Measurements from ENCODE around the gene OLFM2. TPM values are rescaled to one million over a fixed set of nuclear protein-coding genes. Genes with fewer than 3 reads are reported as not detected.

Gene OLFM2
- total RNA-seq, 1 donor from 2014 or later: 13.8 TPM

DNA sequence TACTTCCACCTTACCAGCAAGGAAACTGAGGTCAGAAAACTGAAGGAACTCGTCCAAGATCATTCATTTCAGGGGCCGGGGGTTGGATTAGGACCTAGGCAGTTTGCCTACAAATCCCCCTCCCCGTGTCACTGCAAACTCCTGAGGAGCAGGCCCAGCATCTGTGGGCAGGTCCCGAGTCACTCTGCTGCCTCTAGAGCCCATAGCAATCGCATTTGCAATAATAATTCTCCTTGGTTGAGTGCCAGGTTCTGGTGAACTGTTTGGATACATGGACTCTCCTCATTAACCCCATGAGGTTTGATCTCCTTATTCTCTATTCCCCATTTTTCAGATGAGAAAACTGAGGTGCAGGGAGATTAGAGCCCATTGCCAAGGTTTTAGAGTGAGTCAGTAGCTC lies 100.3 kb downstream of the OLFM2 start:
- Histone ChIP-seq H3K9me3 (no peaks in the 10 kb centered on the region), H3K36me3 (peaks cover 0 to 22% of the 10 kb centered on the region in 2 donors), H3K4me3 (peak overlapping the region; percentile 97 to 99), H3K4me1 (peaks cover 29% of the 10 kb centered on the region), H3K27ac (no peak overlapping the region), H3K27me3 (no peaks in the 10 kb centered on the region)
- no peak for DNase-seq (ENCODE audit: extremely low spot score in 2 of 2)
- intact Hi-C loops (cut with DNase I): no loop called here
- TF ChIP-seq POLR2AphosphoS5 (IDR thresholded peaks at IDR 0.05; ENCODE audit: insufficient read depth in 1 of 2, low read depth in 1 of 2) (no peak), POLR2A (IDR thresholded peaks at IDR 0.05) (no peak)
- TF ChIP-seq, protein P1, sequence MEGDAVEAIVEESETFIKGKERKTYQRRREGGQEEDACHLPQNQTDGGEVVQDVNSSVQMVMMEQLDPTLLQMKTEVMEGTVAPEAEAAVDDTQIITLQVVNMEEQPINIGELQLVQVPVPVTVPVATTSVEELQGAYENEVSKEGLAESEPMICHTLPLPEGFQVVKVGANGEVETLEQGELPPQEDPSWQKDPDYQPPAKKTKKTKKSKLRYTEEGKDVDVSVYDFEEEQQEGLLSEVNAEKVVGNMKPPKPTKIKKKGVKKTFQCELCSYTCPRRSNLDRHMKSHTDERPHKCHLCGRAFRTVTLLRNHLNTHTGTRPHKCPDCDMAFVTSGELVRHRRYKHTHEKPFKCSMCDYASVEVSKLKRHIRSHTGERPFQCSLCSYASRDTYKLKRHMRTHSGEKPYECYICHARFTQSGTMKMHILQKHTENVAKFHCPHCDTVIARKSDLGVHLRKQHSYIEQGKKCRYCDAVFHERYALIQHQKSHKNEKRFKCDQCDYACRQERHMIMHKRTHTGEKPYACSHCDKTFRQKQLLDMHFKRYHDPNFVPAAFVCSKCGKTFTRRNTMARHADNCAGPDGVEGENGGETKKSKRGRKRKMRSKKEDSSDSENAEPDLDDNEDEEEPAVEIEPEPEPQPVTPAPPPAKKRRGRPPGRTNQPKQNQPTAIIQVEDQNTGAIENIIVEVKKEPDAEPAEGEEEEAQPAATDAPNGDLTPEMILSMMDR (IDR thresholded peaks at IDR 0.05): no peak

DNA sequence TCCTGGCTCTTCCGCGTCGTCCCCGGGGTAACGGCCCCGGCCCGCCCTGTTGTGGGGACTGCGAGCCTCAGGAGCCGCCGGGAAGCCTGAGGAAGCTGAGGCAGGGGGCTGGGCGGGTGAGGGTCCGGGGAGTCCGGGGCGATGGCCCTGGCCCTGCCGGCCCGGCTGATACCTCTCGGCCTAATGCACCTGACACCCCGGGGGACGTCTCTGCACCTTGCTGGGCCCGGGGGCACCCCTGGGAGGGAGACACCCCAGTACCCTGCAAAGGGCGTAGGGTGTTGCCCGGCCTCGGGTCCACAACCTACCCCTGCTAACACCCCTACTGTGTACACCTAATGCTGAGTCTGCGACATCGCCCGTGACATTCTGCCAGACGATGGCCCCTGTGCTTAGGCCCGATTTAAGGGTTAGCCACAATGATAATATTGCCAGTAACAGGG lies 100.8 kb downstream of the OLFM2 start:
- Histone ChIP-seq H3K27ac (peak overlapping the region; percentile 52), H3K36me3 (peaks cover 0 to 22% of the 10 kb centered on the region in 2 donors), H3K4me1 (peaks cover 29% of the 10 kb centered on the region), H3K27me3 (no peaks in the 10 kb centered on the region), H3K4me3 (peak overlapping the region; percentile 97 to 99), H3K9me3 (no peaks in the 10 kb centered on the region)
- intact Hi-C loops (cut with DNase I): no loop called here
- TF ChIP-seq POLR2A (IDR thresholded peaks at IDR 0.05): no peak
- TF ChIP-seq, protein P1 (IDR thresholded peaks at IDR 0.05): no peak
- no peak for TF ChIP-seq POLR2AphosphoS5 (IDR thresholded peaks at IDR 0.05; ENCODE audit: insufficient read depth in 1 of 2, low read depth in 1 of 2)
- no peak for DNase-seq (ENCODE audit: extremely low spot score in 2 of 2)

DNA sequence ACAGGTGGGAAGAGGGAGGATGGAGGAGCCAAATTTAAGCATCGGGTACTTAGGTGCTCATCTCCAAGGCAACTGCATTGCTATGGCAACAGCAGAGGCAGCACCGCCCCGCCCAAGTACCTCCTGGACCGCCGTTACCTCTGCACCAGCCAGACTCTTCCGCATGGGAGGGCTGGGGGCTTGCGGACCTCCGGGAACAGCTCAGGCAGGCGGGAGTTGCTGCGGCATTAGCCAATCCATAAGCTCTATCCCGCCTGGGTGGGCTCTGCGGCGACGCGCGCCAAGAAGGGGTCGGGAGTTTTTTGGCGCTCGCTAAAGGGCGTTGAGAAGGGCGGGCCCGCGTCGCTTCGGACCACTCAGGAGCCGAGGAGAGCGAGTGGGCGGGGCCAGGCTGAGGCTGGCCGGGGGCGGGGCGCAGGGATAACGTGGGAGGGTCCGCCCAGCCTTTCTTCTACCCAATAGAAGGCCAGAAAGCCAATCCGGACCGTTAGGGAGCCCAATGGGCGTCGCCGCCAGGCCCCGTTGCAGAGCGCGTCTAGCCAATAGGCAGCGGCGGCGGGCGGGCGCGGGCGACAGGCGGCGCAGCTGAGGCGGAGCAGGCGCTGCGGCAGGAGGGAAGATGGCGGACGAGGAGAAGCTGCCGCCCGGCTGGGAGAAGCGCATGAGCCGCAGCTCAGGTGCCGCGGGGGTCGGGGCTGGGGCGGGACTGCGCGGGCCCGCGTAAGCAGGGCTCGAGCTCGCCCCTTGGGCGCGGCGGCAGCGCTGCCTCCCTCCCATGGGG lies 101.4 kb downstream of the OLFM2 start, which contains the start of gene PIN1:
Gene PIN1, plus strand, starts transcription at position 593 of the 781 bp plus-strand sequence. Its CDS starts 27 bp downstream, at position 620.
- peaks cover 0 to 22% of the 10 kb centered on the region in 2 donors for H3K36me3 ChIP-seq
- H3K27me3 ChIP-seq: no peaks in the 10 kb centered on the region
- TF ChIP-seq POLR2A (IDR thresholded peaks at IDR 0.05) (no peak), POLR2AphosphoS5 (IDR thresholded peaks at IDR 0.05; ENCODE audit: insufficient read depth in 1 of 2, low read depth in 1 of 2) (peak; percentile 33 to 69)
- TF ChIP-seq, protein P1 (IDR thresholded peaks at IDR 0.05): peak; percentile 2 to 52 (median 10)
- intact Hi-C loops (cut with DNase I): no loop called here
- peaks cover 29% of the 10 kb centered on the region for H3K4me1 ChIP-seq
- DNase-seq (ENCODE audit: extremely low spot score in 2 of 2): peak in 1 of 2 donors; percentile 97
- no peaks in the 10 kb centered on the region for H3K9me3 ChIP-seq
- H3K27ac ChIP-seq: peak within 1 kb of the TSS; percentile 60
- peak within 1 kb of the TSS; percentile 97 to 99 for H3K4me3 ChIP-seq

- Histone ChIP-seq H3K4me1 (peaks cover 32% of the 10 kb centered on the region), H3K9me3 (no peaks in the 10 kb centered on the region), H3K4me3 (peak overlapping the region; percentile 97 to 99), H3K27ac (peak overlapping the region; percentile 60), H3K36me3 (peaks cover 0 to 22% of the 10 kb centered on the region in 2 donors), H3K27me3 (no peaks in the 10 kb centered on the region)
- intact Hi-C loops (cut with DNase I): no loop called here
- no peak for DNase-seq (ENCODE audit: extremely low spot score in 2 of 2)
- TF ChIP-seq POLR2AphosphoS5 (IDR thresholded peaks at IDR 0.05; ENCODE audit: insufficient read depth in 1 of 2, low read depth in 1 of 2): no peak
- TF ChIP-seq POLR2A (IDR thresholded peaks at IDR 0.05): no peak
- TF ChIP-seq, protein P1 (IDR thresholded peaks at IDR 0.05): no peak
Observed at GRCh38 chr19:9834307-9834725, 102.0 kb downstream of the OLFM2 start.
